Measurements from ENCODE around the gene TRIM66.

DNA sequence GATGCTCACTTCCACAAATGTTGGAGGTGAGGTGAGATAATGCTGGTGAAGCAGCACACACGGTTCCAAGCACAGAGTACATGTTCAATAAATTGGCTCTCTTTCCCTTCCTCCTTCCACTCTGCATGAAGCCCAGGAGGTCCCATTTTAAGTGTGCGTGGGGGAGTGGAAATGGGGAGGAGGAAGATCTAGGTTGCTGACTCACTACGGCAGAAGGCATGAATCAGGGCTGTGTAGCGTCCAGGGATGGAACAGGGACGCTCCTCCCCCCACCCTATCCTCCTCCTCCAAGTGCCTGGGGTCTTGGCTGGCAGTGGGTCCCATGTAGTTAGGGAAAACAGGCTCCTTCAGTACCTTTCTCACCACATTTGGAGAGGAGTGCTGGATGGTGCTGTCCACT lies 44.2 kb downstream of the TRIM66 start:
- TF ChIP-seq, protein P1, sequence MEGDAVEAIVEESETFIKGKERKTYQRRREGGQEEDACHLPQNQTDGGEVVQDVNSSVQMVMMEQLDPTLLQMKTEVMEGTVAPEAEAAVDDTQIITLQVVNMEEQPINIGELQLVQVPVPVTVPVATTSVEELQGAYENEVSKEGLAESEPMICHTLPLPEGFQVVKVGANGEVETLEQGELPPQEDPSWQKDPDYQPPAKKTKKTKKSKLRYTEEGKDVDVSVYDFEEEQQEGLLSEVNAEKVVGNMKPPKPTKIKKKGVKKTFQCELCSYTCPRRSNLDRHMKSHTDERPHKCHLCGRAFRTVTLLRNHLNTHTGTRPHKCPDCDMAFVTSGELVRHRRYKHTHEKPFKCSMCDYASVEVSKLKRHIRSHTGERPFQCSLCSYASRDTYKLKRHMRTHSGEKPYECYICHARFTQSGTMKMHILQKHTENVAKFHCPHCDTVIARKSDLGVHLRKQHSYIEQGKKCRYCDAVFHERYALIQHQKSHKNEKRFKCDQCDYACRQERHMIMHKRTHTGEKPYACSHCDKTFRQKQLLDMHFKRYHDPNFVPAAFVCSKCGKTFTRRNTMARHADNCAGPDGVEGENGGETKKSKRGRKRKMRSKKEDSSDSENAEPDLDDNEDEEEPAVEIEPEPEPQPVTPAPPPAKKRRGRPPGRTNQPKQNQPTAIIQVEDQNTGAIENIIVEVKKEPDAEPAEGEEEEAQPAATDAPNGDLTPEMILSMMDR (IDR thresholded peaks at IDR 0.05) = no peak
- no peak for TF ChIP-seq POLR2A (IDR thresholded peaks at IDR 0.05)
